OCI-LY1 (cell line): ENCODE data around the gene RIN3.

Experiments
- CTCF ChIP-seq: fragments of 200-600 bp; sonication (generic), shearing (Covaris generic); IDR thresholded peaks from 2 replicates; pipeline ENCODE4 v1.5.1; 2017; ENCODE audit warnings: mild to moderate bottlenecking, antibody characterized with exemption, low read length, moderate library complexity, mixed read lengths
- EZH2 ChIP-seq: fragments of 200-600 bp; sonication (generic), shearing (Covaris generic); IDR thresholded peaks from 2 replicates; pipeline ENCODE4 v1.8.0; 2017; ENCODE audit warnings: borderline replicate concordance, mixed run types, mild to moderate bottlenecking, antibody characterized with exemption, low read length, moderate library complexity, mixed read lengths

- TF ChIP-seq CTCF (no peak), EZH2 (no peak)
These were observed 19.0 kb downstream of the RIN3 start for GRCh38 chr14:92532490-92533163.
